ENCODE measurements around the gene PXYLP1. TPM values are rescaled to one million over a fixed set of nuclear protein-coding genes. Genes with fewer than 3 reads are reported as not detected.

The PXYLP1 gene
- total RNA-seq, 1 donor from 2014 or later = 6.1 TPM

DNA sequence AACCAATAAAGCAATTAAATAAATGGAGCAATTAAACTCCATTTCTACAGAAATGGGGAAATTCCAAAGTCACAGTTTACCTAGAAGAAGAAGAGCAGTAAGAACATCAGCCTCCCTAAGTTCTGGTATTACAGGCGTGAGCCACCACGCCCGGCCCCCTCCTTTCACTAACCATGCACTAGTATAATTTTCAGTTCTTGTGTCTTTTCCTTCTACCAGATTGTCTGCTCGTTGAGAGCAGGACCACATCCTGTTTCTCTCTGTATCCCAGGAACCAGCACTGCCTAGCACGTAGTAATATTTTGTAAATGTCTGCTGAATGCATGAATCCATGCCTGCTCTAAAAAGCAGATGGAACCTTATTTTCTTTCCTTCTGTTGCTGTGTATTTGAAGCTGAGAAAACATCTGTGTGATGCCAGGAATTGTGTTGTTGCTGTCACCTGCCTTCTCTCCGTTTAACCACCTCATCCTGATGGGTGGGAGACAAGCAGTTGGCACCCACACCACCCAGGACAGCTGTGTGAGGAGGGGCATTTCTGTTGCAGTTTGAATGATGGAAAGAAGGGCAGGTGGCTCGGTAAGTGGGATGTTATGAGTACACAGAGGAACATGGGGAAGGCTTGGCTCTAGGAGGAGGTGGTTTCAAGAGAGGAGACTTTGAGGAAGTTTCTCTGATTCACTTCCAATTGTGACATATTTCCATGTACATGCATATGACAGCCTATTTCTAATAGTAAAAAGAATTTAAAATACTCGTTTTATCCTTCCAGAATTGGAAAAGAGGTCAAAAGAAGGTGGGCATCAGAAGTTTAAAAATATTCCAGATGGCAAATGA lies 30.1 kb downstream of the PXYLP1 start:
- Histone ChIP-seq H3K27me3 (ENCODE audit: insufficient read depth, low read length) (no peaks in the 10 kb centered on the region), H3K79me2 (ENCODE audit: insufficient read depth, low read length) (no peaks in the 10 kb centered on the region), H4K20me1 (ENCODE audit: insufficient read depth, low read length) (no peaks in the 10 kb centered on the region), H2AFZ (ENCODE audit: low read depth, low read length) (no peak overlapping the region), H3K27ac (ENCODE audit: low read depth, low read length) (no peak overlapping the region), H3K9ac (ENCODE audit: low read length) (no peak overlapping the region), H3K4me3 (ENCODE audit: insufficient read depth, low read depth, low read length) (no peak overlapping the region), H3K4me1 (ENCODE audit: insufficient read depth, low read length) (no peaks in the 10 kb centered on the region), H3K9me3 (ENCODE audit: insufficient read depth, low read depth, low read length) (no peaks in the 10 kb centered on the region), H3K36me3 (ENCODE audit: insufficient read depth, low read length) (no peaks in the 10 kb centered on the region), H3K4me2 (ENCODE audit: low read length) (peak overlapping the region; percentile 1)
- FAIRE-seq = no peak
- Mint-ChIP-seq H3K4me1 (ENCODE audit: low read depth, unreplicated experiment) (peaks cover 19% of the 10 kb centered on the region), H3K4me3 (ENCODE audit: unreplicated experiment) (no peak overlapping the region), H3K9me3 (ENCODE audit: unreplicated experiment) (no peaks in the 10 kb centered on the region), H3K27ac (ENCODE audit: unreplicated experiment) (no peak overlapping the region), H3K36me3 (ENCODE audit: low read depth, unreplicated experiment) (no peaks in the 10 kb centered on the region), H3K27me3 (ENCODE audit: low read depth, unreplicated experiment) (peaks cover 5% of the 10 kb centered on the region)
- TF ChIP-seq EZH2 (IDR thresholded peaks at IDR 0.05; ENCODE audit: insufficient read depth, low read length) = no peak
- TF ChIP-seq, protein P1, sequence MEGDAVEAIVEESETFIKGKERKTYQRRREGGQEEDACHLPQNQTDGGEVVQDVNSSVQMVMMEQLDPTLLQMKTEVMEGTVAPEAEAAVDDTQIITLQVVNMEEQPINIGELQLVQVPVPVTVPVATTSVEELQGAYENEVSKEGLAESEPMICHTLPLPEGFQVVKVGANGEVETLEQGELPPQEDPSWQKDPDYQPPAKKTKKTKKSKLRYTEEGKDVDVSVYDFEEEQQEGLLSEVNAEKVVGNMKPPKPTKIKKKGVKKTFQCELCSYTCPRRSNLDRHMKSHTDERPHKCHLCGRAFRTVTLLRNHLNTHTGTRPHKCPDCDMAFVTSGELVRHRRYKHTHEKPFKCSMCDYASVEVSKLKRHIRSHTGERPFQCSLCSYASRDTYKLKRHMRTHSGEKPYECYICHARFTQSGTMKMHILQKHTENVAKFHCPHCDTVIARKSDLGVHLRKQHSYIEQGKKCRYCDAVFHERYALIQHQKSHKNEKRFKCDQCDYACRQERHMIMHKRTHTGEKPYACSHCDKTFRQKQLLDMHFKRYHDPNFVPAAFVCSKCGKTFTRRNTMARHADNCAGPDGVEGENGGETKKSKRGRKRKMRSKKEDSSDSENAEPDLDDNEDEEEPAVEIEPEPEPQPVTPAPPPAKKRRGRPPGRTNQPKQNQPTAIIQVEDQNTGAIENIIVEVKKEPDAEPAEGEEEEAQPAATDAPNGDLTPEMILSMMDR (IDR thresholded peaks at IDR 0.05; ENCODE audit: insufficient read depth, low read depth, low read length) = no peak
- no peak for DNase-seq (ENCODE audit: low read depth)

DNA sequence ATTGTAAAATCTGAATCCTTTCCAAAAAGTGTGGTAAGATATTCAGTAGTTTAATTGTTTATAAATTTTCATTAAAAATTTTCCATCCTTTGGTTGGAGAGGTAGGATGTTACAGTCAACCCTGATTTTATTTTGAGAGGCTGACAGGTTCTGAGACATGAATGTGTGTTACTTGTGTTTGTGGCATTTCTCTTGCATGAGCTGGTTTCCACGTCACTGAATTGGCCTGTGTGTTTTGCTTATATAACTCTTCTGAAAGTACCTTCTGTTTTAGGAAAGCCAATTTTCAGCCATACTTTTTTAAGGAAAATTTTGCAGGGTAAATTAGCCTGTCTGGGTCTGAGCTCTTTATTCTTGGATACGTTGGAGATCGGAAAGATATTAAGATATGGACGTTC lies 30.7 kb downstream of the PXYLP1 start:
- Mint-ChIP-seq H3K9me3 (ENCODE audit: unreplicated experiment) (no peaks in the 10 kb centered on the region), H3K4me1 (ENCODE audit: low read depth, unreplicated experiment) (peaks cover 19% of the 10 kb centered on the region), H3K27ac (ENCODE audit: unreplicated experiment) (no peak overlapping the region), H3K27me3 (ENCODE audit: low read depth, unreplicated experiment) (peaks cover 8% of the 10 kb centered on the region), H3K36me3 (ENCODE audit: low read depth, unreplicated experiment) (no peaks in the 10 kb centered on the region), H3K4me3 (ENCODE audit: unreplicated experiment) (no peak overlapping the region)
- H3K9ac ChIP-seq (ENCODE audit: low read length) = no peak overlapping the region
- no peaks in the 10 kb centered on the region for H4K20me1 ChIP-seq (ENCODE audit: insufficient read depth, low read length)
- FAIRE-seq (peak; percentile 69), DNase-seq (ENCODE audit: low read depth) (peak; percentile 85)
- H2AFZ ChIP-seq (ENCODE audit: low read depth, low read length) = no peak overlapping the region
- no peaks in the 10 kb centered on the region for H3K9me3 ChIP-seq (ENCODE audit: insufficient read depth, low read depth, low read length)
- H3K79me2 ChIP-seq (ENCODE audit: insufficient read depth, low read length) = no peaks in the 10 kb centered on the region
- no peaks in the 10 kb centered on the region for H3K4me1 ChIP-seq (ENCODE audit: insufficient read depth, low read length)
- TF ChIP-seq EZH2 (IDR thresholded peaks at IDR 0.05; ENCODE audit: insufficient read depth, low read length) = no peak
- TF ChIP-seq, protein P1 (IDR thresholded peaks at IDR 0.05; ENCODE audit: insufficient read depth, low read depth, low read length) = no peak
- peak overlapping the region; percentile 35 for H3K4me2 ChIP-seq (ENCODE audit: low read length)
- H3K36me3 ChIP-seq (ENCODE audit: insufficient read depth, low read length) = no peaks in the 10 kb centered on the region
- no peak overlapping the region for H3K27ac ChIP-seq (ENCODE audit: low read depth, low read length)
- H3K27me3 ChIP-seq (ENCODE audit: insufficient read depth, low read length) = no peaks in the 10 kb centered on the region
- H3K4me3 ChIP-seq (ENCODE audit: insufficient read depth, low read depth, low read length) = no peak overlapping the region

DNA sequence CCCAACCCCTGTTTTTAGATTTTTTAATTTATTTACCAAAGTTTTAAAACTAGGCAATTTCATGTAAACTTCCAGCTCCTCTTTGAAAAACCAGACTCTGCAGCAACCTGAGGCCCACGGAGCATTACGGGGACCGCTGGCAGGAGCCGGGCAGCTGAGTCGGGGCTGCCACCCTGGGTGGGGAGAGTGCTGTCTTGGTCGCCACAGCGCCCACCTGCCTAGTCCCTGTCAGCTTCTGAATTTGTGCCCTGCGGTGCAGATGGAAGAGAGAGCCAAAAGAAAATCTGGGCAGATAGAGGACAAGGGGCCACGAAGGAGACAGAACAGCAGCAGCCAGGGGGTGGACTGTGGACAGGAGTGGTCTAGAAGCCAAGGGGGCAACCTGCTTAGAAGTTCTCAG lies 34.6 kb downstream of the PXYLP1 start:
- DNase-seq (ENCODE audit: low read depth) (no peak), FAIRE-seq (no peak)
- peaks cover 15% of the 10 kb centered on the region for H3K27me3 Mint-ChIP-seq (ENCODE audit: low read depth, unreplicated experiment)
- H3K36me3 ChIP-seq (ENCODE audit: insufficient read depth, low read length) = no peaks in the 10 kb centered on the region
- no peak overlapping the region for H3K27ac ChIP-seq (ENCODE audit: low read depth, low read length)
- no peak overlapping the region for H3K4me3 ChIP-seq (ENCODE audit: insufficient read depth, low read depth, low read length)
- H3K4me1 Mint-ChIP-seq (ENCODE audit: low read depth, unreplicated experiment) = peaks cover 17% of the 10 kb centered on the region
- no peaks in the 10 kb centered on the region for H3K79me2 ChIP-seq (ENCODE audit: insufficient read depth, low read length)
- H3K36me3 Mint-ChIP-seq (ENCODE audit: low read depth, unreplicated experiment) = no peaks in the 10 kb centered on the region
- H3K9me3 Mint-ChIP-seq (ENCODE audit: unreplicated experiment) = no peaks in the 10 kb centered on the region
- H3K27ac Mint-ChIP-seq (ENCODE audit: unreplicated experiment) = no peak overlapping the region
- H3K4me2 ChIP-seq (ENCODE audit: low read length) = no peak overlapping the region
- no peaks in the 10 kb centered on the region for H4K20me1 ChIP-seq (ENCODE audit: insufficient read depth, low read length)
- H3K9ac ChIP-seq (ENCODE audit: low read length) = no peak overlapping the region
- TF ChIP-seq EZH2 (IDR thresholded peaks at IDR 0.05; ENCODE audit: insufficient read depth, low read length) = no peak
- TF ChIP-seq, protein P1 (IDR thresholded peaks at IDR 0.05; ENCODE audit: insufficient read depth, low read depth, low read length) = no peak
- H3K27me3 ChIP-seq (ENCODE audit: insufficient read depth, low read length) = no peaks in the 10 kb centered on the region
- H3K4me1 ChIP-seq (ENCODE audit: insufficient read depth, low read length) = no peaks in the 10 kb centered on the region
- no peaks in the 10 kb centered on the region for H3K9me3 ChIP-seq (ENCODE audit: insufficient read depth, low read depth, low read length)
- H3K4me3 Mint-ChIP-seq (ENCODE audit: unreplicated experiment) = no peak overlapping the region
- H2AFZ ChIP-seq (ENCODE audit: low read depth, low read length) = no peak overlapping the region

Measured in astrocyte (in vitro differentiated cells and primary cell).